ENCODE results near the gene TBX2.

TBX2 gene

DNA sequence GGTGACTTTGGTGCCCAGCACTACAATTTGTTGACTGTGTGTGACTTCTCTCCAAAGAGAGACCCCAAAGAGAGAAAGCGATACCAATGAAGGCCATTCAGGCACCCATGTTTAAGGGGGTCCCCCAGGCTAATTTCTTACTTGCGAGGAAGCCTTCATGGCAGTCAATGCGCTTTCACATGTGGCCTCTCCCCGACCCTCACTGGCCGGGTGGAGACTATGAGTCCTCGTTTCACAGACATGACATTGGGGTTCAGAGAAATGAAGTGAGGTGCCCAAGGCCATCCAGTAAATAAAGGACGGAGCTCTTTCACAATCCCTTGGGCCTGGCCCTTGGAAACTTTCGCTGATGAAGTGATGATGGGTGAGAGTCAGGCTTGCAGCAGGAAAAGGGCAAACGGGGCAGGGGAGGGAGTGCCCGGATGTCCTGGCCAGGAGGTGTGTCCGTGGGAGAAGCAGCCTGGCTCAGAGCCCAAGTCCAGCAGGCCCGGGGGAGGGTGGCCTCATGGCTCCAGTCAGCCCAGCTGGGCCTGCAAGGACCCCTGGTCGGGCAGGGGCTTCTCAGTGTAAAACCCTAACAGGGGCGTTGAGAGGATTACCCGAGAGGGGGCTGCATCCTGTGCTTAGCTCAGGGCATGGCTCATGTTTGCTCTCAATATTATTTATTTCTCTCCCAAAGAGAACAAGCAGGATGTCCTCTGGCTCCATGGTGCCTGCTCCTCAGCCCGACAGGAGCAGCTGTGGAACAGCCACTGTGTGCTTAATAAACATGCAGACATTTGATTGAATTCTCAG, 14.7 kb downstream of the TBX2 start:
- no peak overlapping the region for H3K9ac ChIP-seq (ENCODE audit: low read depth, low read length, poor library complexity, severe bottlenecking)
- no peak overlapping the region for H2AFZ ChIP-seq (ENCODE audit: low read length)
- TF ChIP-seq EZH2phosphoT487 (IDR thresholded peaks at IDR 0.05; ENCODE audit: borderline replicate concordance) = no peak
- TF ChIP-seq, protein P1, sequence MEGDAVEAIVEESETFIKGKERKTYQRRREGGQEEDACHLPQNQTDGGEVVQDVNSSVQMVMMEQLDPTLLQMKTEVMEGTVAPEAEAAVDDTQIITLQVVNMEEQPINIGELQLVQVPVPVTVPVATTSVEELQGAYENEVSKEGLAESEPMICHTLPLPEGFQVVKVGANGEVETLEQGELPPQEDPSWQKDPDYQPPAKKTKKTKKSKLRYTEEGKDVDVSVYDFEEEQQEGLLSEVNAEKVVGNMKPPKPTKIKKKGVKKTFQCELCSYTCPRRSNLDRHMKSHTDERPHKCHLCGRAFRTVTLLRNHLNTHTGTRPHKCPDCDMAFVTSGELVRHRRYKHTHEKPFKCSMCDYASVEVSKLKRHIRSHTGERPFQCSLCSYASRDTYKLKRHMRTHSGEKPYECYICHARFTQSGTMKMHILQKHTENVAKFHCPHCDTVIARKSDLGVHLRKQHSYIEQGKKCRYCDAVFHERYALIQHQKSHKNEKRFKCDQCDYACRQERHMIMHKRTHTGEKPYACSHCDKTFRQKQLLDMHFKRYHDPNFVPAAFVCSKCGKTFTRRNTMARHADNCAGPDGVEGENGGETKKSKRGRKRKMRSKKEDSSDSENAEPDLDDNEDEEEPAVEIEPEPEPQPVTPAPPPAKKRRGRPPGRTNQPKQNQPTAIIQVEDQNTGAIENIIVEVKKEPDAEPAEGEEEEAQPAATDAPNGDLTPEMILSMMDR (conservative IDR thresholded peaks at IDR 0.05; ENCODE audit: low read length) = no peak
- no peak overlapping the region for H3K4me2 ChIP-seq (ENCODE audit: low read depth, low read length, poor library complexity, severe bottlenecking)
- H3K4me1 ChIP-seq (ENCODE audit: insufficient read depth, low read length, poor library complexity, severe bottlenecking) = peaks cover 12% of the 10 kb centered on the region
- H3K4me3 ChIP-seq (ENCODE audit: low read length, poor library complexity, severe bottlenecking) = no peak overlapping the region
- no peaks in the 10 kb centered on the region for H3K9me3 ChIP-seq (ENCODE audit: insufficient read depth, low read depth, low read length)
- H3K36me3 ChIP-seq (ENCODE audit: insufficient read depth, low read length) = no peaks in the 10 kb centered on the region
- no peaks in the 10 kb centered on the region for H4K20me1 ChIP-seq (ENCODE audit: insufficient read depth, low read length, poor library complexity, severe bottlenecking)
- no peaks in the 10 kb centered on the region for H3K27me3 ChIP-seq (ENCODE audit: insufficient read depth, low read length, poor library complexity, severe bottlenecking)
- H3F3A ChIP-seq (ENCODE audit: low read depth) = no peaks in the 10 kb centered on the region
- H3K9me2 ChIP-seq (replicated peaks; ENCODE audit: low read depth, low read length) = no peaks in the 10 kb centered on the region
- H3K79me2 ChIP-seq (ENCODE audit: insufficient read depth, low read length) = no peaks in the 10 kb centered on the region

DNA sequence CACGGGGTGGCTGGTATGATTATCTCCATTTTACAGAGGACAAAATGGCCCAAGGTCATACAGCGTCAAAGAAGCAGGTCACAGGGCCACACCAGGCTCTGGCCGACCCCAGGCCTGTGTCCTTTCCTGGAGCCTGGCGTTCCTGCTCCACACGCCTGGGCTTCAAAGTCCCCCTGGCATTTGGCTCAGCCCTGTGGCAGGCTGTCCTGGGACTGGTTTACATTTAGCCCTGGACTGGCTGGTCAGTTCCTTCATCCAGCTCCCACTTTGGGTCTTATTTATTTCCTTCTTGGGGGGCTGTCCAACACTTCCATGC, 15.3 kb downstream of the TBX2 start:
- Histone ChIP-seq H2AFZ (ENCODE audit: low read length) (no peak overlapping the region), H3K4me1 (ENCODE audit: insufficient read depth, low read length, poor library complexity, severe bottlenecking) (peaks cover 12% of the 10 kb centered on the region), H3K9ac (ENCODE audit: low read depth, low read length, poor library complexity, severe bottlenecking) (no peak overlapping the region), H3K4me2 (ENCODE audit: low read depth, low read length, poor library complexity, severe bottlenecking) (no peak overlapping the region), H4K20me1 (ENCODE audit: insufficient read depth, low read length, poor library complexity, severe bottlenecking) (no peaks in the 10 kb centered on the region), H3K9me3 (ENCODE audit: insufficient read depth, low read depth, low read length) (no peaks in the 10 kb centered on the region), H3K27me3 (ENCODE audit: insufficient read depth, low read length, poor library complexity, severe bottlenecking) (no peaks in the 10 kb centered on the region), H3K36me3 (ENCODE audit: insufficient read depth, low read length) (no peaks in the 10 kb centered on the region), H3F3A (ENCODE audit: low read depth) (no peaks in the 10 kb centered on the region), H3K9me2 (replicated peaks; ENCODE audit: low read depth, low read length) (no peaks in the 10 kb centered on the region), H3K4me3 (ENCODE audit: low read length, poor library complexity, severe bottlenecking) (no peak overlapping the region), H3K79me2 (ENCODE audit: insufficient read depth, low read length) (no peaks in the 10 kb centered on the region)
- TF ChIP-seq EZH2phosphoT487 (IDR thresholded peaks at IDR 0.05; ENCODE audit: borderline replicate concordance) = no peak
- TF ChIP-seq, protein P1 (conservative IDR thresholded peaks at IDR 0.05; ENCODE audit: low read length) = no peak

DNA sequence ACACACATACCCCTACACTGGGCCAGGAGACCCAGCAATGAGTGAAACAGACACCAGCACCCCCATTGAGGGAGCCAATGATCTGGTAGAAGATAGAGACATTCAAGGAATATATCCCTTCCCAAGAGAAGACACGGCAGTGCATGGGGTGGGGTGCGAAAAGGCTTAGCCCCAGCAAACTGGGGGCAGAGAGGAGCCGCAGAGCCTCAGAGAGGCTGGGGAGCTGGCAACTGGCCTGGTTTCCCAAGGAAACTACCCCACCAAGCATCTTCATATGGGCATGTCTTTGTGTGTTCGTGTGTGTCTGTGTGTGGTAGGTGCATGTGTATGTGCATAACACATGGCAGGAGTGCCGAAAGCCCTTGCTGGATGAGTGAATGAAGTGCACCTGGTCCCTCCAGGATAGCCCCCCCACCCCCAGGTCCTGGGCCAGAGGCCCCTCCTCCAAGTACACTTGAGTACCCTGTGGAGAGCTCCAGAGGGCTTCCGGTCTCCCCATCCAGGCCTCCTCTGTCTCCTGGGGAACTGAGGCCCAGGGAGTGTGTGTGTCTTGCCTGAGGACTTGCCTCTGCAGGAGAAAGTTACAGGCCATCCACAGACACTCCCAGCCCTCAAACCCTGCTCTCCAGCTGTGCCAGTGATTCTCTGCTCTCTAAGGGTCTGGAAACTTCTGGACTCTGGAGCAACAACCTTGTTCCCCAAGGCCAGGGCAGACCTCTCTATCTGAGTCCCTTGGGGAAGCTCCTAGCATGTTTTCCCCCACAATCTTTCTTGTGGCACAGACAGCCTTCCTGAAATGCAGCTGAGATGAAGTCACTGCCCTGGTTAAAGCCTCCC, 15.9 kb downstream of the TBX2 start:
- Histone ChIP-seq H3K36me3 (ENCODE audit: insufficient read depth, low read length) (no peaks in the 10 kb centered on the region), H3K4me3 (ENCODE audit: low read length, poor library complexity, severe bottlenecking) (no peak overlapping the region), H3K79me2 (ENCODE audit: insufficient read depth, low read length) (no peaks in the 10 kb centered on the region), H3K4me2 (ENCODE audit: low read depth, low read length, poor library complexity, severe bottlenecking) (no peak overlapping the region), H3K9me2 (replicated peaks; ENCODE audit: low read depth, low read length) (no peaks in the 10 kb centered on the region), H2AFZ (ENCODE audit: low read length) (no peak overlapping the region), H3K9me3 (ENCODE audit: insufficient read depth, low read depth, low read length) (no peaks in the 10 kb centered on the region), H3K9ac (ENCODE audit: low read depth, low read length, poor library complexity, severe bottlenecking) (no peak overlapping the region), H3F3A (ENCODE audit: low read depth) (no peaks in the 10 kb centered on the region), H3K27me3 (ENCODE audit: insufficient read depth, low read length, poor library complexity, severe bottlenecking) (no peaks in the 10 kb centered on the region), H4K20me1 (ENCODE audit: insufficient read depth, low read length, poor library complexity, severe bottlenecking) (no peaks in the 10 kb centered on the region), H3K4me1 (ENCODE audit: insufficient read depth, low read length, poor library complexity, severe bottlenecking) (peaks cover 12% of the 10 kb centered on the region)
- TF ChIP-seq, protein P1 (conservative IDR thresholded peaks at IDR 0.05; ENCODE audit: low read length) = no peak
- no peak for TF ChIP-seq EZH2phosphoT487 (IDR thresholded peaks at IDR 0.05; ENCODE audit: borderline replicate concordance)
